Stimulated activated CD4-positive, alpha-beta T cell treated with anti-CD3 and anti-CD28 coated beads, Interleukin-2, amount 100 ng/mL, for 24 hours (primary cell): ENCODE measurements around the gene CUEDC1.
A peak's percentile ranks its signal among the peaks of the same experiment; 100 is the strongest.
"Not testable (repeated sequence)": the region's sequence is repeated elsewhere in the genome, so short reads cannot be mapped to it uniquely, and the experiment has no call there.

Experiments
- DNase-seq, 2 donors: peaks; one replicate each; pipeline ENCODE4 v3.0.0-alpha.2; 2020

CUEDC1 gene

GRCh38 chr17:57937492-57937891 lies 17.7 kb downstream of the CUEDC1 start:
- no peak for DNase-seq

GRCh38 chr17:57935833-57936807 lies 19.1 kb downstream of the CUEDC1 start:
- no peak for DNase-seq

- DNase-seq = no peak
These were observed 23.6 kb downstream of the CUEDC1 start for GRCh38 chr17:57931488-57932137.

DNA sequence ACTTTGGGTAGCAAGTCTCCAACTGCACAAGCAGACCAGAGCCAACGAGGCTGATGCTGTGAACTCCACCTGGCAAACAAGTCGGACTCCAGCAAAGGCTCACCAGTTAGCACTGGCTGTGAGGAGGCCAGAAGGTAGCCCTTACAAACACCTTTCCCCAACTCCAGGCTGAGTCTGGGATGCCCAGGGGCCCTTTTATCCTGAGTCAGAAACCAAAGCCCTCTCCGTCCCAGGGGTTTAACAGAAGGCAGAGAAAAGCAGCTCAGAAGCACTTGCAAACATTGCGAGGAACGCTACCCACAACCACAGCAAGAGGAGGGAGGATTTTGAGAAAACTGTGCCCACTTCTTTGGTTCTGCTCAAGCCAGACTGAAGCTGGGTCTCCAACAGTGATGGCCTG lies 25.0 kb downstream of the CUEDC1 start:
- DNase-seq = no peak

GRCh38 chr17:57929386-57929785 lies 25.8 kb downstream of the CUEDC1 start:
- DNase-seq = no peak

- DNase-seq = no peak
These were observed 26.3 kb downstream of the CUEDC1 start for GRCh38 chr17:57928928-57929327.

DNA sequence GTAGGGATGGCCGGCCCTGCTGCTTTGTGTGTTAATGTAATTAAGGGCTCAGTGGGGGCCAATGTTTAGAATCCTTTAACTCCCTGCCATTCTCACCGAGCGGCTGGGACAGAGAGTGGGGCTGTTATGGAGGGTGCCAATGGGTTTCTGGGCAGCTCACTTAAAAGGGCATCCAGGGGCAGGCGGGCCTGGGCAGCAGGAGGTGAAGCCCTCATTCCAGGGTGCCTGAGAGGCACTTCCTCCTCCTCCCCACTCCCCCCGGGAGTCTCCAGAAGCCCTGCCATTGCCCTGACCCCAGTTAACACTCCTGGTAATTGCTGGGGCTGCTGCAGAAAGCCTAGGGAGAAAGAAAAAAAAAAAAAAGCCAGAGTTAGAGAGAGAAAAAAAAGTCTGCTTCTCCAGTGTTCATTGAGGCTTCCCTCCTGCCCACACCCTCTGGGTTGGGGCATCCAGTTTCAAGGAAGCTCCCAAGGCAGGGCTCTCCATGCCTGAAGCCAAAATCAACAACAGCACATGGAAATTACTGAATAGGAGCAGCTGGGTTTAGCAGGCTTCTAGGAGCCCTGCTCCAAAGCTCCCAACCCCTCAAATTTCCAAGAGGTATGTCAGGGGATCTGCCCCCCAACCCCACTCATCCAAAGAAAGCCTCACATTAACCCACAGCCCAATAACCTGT lies 28.0 kb downstream of the CUEDC1 start:
- DNase-seq = no peak

- no peak for DNase-seq
These were observed 28.5 kb downstream of the CUEDC1 start for GRCh38 chr17:57926723-57927047.

DNA sequence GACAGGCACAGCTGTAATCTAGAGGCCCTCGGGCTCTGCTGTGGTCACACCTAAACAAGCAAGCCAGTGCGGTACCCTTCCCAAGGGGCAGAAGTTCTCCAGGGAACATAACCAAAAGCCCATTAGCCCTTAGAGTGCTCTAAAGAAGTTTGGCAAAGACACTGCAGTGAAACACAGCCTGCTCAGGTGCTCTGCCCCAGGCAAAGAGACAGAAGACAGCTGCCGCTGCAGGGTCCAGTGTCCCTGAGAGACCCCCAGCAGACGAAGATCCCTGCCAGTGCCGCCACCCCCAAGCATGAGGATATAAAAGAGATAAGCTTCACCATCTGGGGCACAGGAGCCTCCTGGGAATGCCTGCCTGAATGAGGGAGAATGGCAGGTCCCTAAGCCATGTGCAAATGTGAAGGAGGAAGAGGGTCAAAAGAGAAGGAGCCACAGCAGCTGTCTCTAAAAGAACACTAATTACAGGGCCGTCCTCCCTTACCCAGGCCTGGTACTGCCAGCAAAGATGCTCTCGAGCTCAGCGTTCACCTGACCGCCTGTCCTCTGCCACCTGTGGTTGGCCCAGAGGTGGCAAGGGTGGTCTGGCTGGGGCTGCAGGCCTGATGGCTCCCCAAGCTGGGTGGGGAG lies 29.7 kb downstream of the CUEDC1 start:
- no peak for DNase-seq

DNA sequence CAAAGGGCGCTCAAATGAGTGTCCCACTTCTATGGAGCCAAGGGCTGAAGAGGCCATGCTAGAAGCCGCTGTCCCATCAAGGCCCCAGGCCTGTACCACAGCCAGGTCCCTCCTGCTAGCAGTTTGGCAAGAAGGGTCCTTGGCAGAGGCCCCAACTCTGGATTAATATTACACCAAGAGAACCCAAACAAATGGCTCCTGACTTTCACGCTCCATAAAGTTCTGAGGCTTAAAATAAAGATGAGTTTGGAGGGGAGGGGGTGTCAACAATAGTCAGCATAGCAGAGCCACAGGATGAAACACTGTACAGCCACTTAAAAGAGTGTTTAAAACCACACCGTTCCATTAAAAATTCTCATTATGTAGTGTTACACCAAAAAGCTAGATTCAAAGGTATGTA lies 30.5 kb downstream of the CUEDC1 start:
- DNase-seq = no peak

DNA sequence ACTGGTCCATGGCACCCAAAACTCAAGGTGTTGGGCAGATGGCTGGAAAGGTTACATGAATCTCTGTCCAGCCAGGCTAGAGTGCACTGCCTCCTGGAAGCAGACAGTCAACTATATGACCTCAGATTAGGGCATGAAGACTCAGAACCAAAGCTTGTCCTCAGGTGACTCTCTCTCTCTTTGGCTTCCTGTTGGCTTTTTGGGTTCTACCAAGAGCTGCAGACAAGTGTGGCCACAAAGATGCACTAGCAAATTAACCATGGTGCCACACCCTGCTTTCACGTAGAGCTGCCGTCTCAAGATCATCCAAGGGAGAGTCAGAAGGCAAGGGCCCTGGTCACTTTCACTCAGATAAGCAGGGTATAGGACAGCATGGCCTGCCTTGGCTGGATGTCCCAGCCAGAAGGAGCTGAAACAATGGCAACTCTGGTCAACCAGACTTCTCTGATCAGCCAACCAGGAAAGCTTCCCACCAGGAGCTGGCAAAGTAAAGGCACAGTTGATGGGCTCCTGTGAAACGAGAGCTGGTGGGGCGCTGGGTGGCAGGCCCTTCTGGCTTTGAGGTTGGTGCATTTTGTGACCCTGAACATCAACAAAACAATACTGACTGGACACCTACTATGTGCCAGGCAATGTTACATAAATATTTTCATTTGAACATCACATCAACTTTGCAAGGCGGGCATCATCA lies 31.9 kb downstream of the CUEDC1 start:
- no peak for DNase-seq

GRCh38 chr17:57922745-57923144 lies 32.5 kb downstream of the CUEDC1 start:
- DNase-seq = not testable (repeated sequence)

DNA sequence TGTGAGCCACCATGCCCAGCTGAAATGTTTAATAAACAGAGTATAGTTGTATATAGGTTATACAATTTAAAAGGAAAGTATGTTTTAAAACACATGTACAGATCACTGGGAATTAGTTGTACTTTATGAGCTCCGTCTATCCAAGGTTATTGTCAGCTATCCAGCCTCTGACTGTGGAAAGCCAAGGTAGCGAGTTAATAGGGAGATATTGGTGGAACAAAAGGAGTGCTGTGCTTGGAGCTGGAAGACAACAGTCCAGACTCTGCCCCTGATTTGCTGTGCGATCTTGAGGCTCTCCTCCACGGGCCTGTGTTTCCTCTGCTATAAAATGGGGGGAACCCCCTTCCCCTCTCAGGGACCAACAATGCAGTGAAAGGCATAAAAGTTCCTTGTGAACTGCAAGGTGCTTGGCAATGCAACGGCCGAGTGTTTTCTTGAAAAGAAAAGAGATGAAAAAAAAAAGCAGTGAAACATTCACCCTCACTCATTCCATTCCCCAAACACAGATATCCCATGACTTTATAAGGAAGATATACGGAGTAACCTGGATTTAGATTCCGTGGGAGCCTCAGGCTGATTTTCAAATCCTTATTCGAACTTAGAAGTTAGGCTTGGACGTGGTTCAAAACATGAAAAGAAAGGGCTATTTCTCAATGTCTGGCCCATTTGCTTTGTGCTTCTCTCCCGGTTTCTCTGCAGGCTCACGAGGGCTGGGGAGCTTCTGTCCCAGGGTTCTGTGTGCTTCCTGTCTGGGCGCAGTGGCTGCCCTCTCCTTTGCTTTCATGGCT lies 34.1 kb downstream of the CUEDC1 start:
- no peak for DNase-seq

DNA sequence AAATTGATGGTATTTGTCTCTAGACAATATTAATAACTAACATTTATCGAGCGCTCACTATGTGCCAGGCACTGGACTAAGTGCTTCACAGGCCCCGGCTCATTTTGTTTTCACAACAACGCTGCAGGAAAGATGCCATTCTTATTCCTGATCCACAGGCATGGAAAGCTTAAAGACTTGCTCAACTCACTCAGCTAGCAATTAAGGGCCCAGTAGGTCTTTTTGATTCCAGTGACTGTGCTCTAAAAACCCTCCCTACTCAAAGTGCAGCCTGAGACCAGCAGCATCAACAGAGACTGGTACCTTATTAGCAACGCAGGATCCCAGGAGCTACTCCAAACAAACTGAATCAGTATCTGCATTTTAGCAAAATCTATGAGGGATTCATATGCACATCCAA lies 35.3 kb downstream of the CUEDC1 start:
- no peak for DNase-seq

- DNase-seq = no peak
These were observed 37.0 kb downstream of the CUEDC1 start for GRCh38 chr17:57918017-57918895.

DNA sequence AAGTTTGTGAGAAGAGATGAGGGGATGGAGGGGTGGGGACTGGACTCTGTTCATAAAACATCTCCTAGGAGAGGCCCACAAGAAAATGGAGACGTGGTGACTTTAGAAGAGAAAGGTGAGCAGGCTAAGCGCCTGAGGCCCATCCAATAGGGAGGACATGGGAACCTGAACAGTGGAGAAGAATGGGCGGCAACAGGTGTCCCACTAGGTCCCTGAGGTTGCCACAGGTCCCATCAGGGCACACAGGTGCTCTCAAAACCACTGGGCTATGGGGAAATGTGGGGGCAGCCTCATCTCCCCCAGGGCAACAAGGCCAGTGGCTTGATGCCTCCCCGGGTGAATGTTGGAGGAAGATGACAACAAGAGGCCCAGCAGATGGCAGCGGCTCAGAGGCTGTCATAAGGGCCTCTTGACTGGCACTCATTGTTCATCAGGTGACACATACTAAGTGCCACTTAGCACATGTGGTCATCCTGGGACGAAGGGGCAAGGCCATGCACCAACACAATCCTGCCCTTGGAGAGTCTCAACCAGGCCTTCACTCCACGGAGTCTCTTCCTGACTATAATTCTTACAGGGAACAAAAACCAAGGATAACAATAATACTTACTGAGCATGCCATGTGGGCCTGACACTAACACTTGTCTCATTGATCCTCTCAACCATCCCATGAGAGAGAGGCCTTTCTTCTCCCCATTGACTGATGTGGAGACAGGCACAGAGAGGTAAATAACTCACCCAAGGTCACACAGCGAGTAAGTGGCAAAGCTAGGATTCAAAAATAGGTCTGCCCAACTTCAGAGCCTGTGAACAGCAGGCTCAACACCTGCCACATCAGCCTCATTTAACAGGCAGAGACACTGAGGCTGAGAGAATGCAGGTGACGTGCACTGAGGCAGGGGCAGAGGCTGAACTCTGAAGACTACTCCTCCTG lies 38.0 kb downstream of the CUEDC1 start:
- peak in 1 of 2 donors; percentile 13 for DNase-seq

- DNase-seq = no peak
These were observed 39.0 kb downstream of the CUEDC1 start for GRCh38 chr17:57915985-57916757.

DNA sequence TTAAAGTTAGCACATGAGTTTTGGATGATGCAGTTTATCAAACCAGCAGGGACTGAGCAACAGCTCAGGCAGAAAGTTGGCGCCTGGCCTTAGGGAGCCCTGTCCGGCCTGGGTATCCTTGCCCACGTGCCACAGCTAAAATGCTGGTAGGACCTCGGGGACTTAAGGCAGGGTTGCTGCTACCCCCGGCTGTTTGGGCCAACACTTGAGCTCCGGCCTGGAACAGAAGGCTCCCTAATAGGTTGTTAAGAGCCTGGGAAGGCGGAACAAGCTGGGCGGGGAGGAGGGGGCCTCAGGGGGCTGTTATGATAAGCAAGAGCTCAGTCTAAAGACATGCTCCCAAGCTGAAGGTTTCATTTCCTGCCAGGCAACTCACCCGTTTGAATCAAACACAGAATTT lies 39.7 kb downstream of the CUEDC1 start:
- DNase-seq = no peak
